GM21367 (cell line): ENCODE measurements around the gene NCBP1.

ENCODE experiments used
- ATAC-seq: cut with Tn5 transposase; IDR thresholded peaks from one replicate; pipeline ENCODE4 v1.9.1; 2021; ENCODE audit not compliant: unreplicated experiment

The NCBP1 gene

GRCh38 chr9:97706246-97706645 lies 72.6 kb downstream of the NCBP1 start:
- ATAC-seq, result no peak

GRCh38 chr9:97710356-97711222 lies 77.0 kb downstream of the NCBP1 start:
- ATAC-seq, result peak; percentile 84

- ATAC-seq, result no peak
Observed at GRCh38 chr9:97711223-97711626, 77.6 kb downstream of the NCBP1 start.

GRCh38 chr9:97714435-97714834 lies 80.8 kb downstream of the NCBP1 start:
- no peak for ATAC-seq

- no peak for ATAC-seq
Observed at GRCh38 chr9:97717866-97718265, 84.2 kb downstream of the NCBP1 start.

GRCh38 chr9:97721396-97721795 lies 87.8 kb downstream of the NCBP1 start:
- ATAC-seq, result no peak

GRCh38 chr9:97722331-97722730 lies 88.7 kb downstream of the NCBP1 start:
- ATAC-seq, result no peak
